OCI-LY7 (cell line): ENCODE data around the gene INF2. TPM values are rescaled to one million over a fixed set of nuclear protein-coding genes. Genes with fewer than 3 reads are reported as not detected.

Experiments
- BruUV-seq: library from RNA; stranded (reverse); fragments of 400-500 nt; replicated peaks from 2 replicates; lab custom pipeline; 2021; lab: Mats Ljungman, UMichigan
- CTCF ChIA-PET: fragments of 300-600 bp; sonication (Branson Sonifier 250); formaldehyde crosslinking; loops from one replicate; lab custom pipeline; 2022; ENCODE audit warnings: antibody characterized with exemption; ENCODE audit not compliant: unreplicated experiment; lab: Charles Lee
- POLR2A ChIA-PET: fragments of 300-600 bp; sonication (Branson Sonifier 250); formaldehyde crosslinking; loops from one replicate; lab custom pipeline; 2022; ENCODE audit warnings: antibody characterized with exemption; lab: Charles Lee
- DNase-seq: peaks from one replicate; pipeline ENCODE4 v3.0.0-alpha.2; 2015; ENCODE audit warnings: low spot score
- H2AFZ ChIP-seq: fragments of 200-600 bp; sonication (generic), shearing (Covaris generic); 2 replicates; pipeline ENCODE4 v1.6.1; 2014; ENCODE audit warnings: mild to moderate bottlenecking, antibody characterized with exemption, low read length, moderate library complexity
- H3K27ac ChIP-seq: fragments of 200-600 bp; sonication (generic); 2 replicates; pipeline ENCODE4 v1.5.1; 2014; ENCODE audit warnings: mixed run types, low read depth, mild to moderate bottlenecking, moderate library complexity, low read length, inconsistent platforms; ENCODE audit not compliant: poor library complexity, severe bottlenecking
- H3K36me3 ChIP-seq: fragments of 200-600 bp; sonication (generic); 2 replicates; pipeline ENCODE4 v1.6.1; 2014; ENCODE audit warnings: mild to moderate bottlenecking, antibody characterized with exemption, low read length, moderate library complexity, mixed read lengths; ENCODE audit not compliant: insufficient read depth
- H3K4me1 ChIP-seq: fragments of 200-600 bp; sonication (generic); 2 replicates; pipeline ENCODE4 v1.5.1; 2014; ENCODE audit warnings: mild to moderate bottlenecking, low read length; ENCODE audit not compliant: insufficient read depth, poor library complexity, severe bottlenecking
- H3K4me2 ChIP-seq: fragments of 200-600 bp; sonication (generic); 2 replicates; pipeline ENCODE4 v1.6.1; 2014; ENCODE audit warnings: mild to moderate bottlenecking, low read length
- H3K4me3 ChIP-seq: fragments of 200-600 bp; sonication (generic); 2 replicates; pipeline ENCODE4 v1.5.1; 2014; ENCODE audit warnings: mild to moderate bottlenecking, low read depth, low read length; ENCODE audit not compliant: poor library complexity, severe bottlenecking
- H3K79me2 ChIP-seq: fragments of 200-600 bp; sonication (generic); 2 replicates; pipeline ENCODE4 v1.6.1; 2016; ENCODE audit warnings: low read depth, mild to moderate bottlenecking, low read length, moderate library complexity, mixed read lengths; ENCODE audit not compliant: insufficient read depth
- H3K9me2 ChIP-seq: fragments of 200-600 bp; sonication (generic); 2 replicates; pipeline ENCODE4 v1.6.1; 2016; ENCODE audit warnings: mild to moderate bottlenecking, low read length, mixed read lengths; ENCODE audit not compliant: insufficient read depth
- H3K9me3 ChIP-seq: fragments of 200-600 bp; sonication (generic); 2 replicates; pipeline ENCODE4 v1.6.1; 2014; ENCODE audit warnings: mild to moderate bottlenecking, mixed run types, low read length, mixed read lengths
- H4K20me1 ChIP-seq: fragments of 200-600 bp; sonication (generic); 2 replicates; pipeline ENCODE4 v1.6.1; 2014; ENCODE audit warnings: mild to moderate bottlenecking, antibody characterized with exemption, low read length, moderate library complexity, mixed read lengths; ENCODE audit not compliant: insufficient read depth
- CTCF ChIP-seq: fragments of 200-600 bp; sonication (generic); conservative IDR thresholded peaks from 2 replicates; pipeline ENCODE4 v1.5.1; 2014; ENCODE audit warnings: mild to moderate bottlenecking, antibody characterized with exemption, low read length, moderate library complexity, mixed read lengths
- EZH2phosphoT487 ChIP-seq: fragments of 200-600 bp; sonication (generic); IDR thresholded peaks from 2 replicates; pipeline ENCODE4 v1.6.1; 2018; ENCODE audit warnings: low read depth, borderline replicate concordance, mild to moderate bottlenecking, mixed run types, antibody characterized with exemption, low read length, moderate library complexity, mixed read lengths
- intact Hi-C: fragments of 100-400 bp; cut with micrococcal nuclease; formaldehyde crosslinking; loops from one replicate; pipeline ENCODE4 v1.10.0; 2022; ENCODE audit not compliant: unreplicated experiment
- total RNA-seq, 2 experiments: library from RNA; depleted of rRNA in 1 of 2; stranded (reverse); fragments of >200 nt in 1 of 2; shearing (Covaris generic) in 1 of 2; gene quantifications; 2 replicates each; pipeline ENCODE4 v1.2.3, GENCODE V29; 2014 to 2022

The INF2 gene
- total RNA-seq, 2 experiments from 2014 or later, result 39.4 to 51.6 TPM

GRCh38 chr14:104769324-104770071 lies 80.1 kb downstream of the INF2 start:
- H2AFZ ChIP-seq, result no peak overlapping the region
- intact Hi-C loops, result loop anchor here (2.0 kb wide), 1 partner anchor 101 kb away; no protein-coding TSS in a partner anchor
- no peak for TF ChIP-seq CTCF
- TF ChIP-seq EZH2phosphoT487, result no peak
- no peak overlapping the region for H3K27ac ChIP-seq
- no peaks in the 10 kb centered on the region for H3K9me3 ChIP-seq
- no peak for DNase-seq
- H3K9me2 ChIP-seq, result no peaks in the 10 kb centered on the region
- ChIA-PET POLR2A (interaction anchor here (1.5 kb wide), 1 partner anchor 17 kb away, joined by 3 read pairs; the partner anchor contains the start of gene SIVA1), CTCF (interaction anchor here (0.6 kb wide), 1 partner anchor 140 kb away, joined by 3 read pairs; no protein-coding TSS in a partner anchor)
- H3K79me2 ChIP-seq, result no peaks in the 10 kb centered on the region
- H3K36me3 ChIP-seq, result peaks cover 56% of the 10 kb centered on the region
- no peak overlapping the region for H3K4me3 ChIP-seq
- TSS peak; percentile 90 for BruUV-seq
- no peaks in the 10 kb centered on the region for H4K20me1 ChIP-seq
- H3K4me1 ChIP-seq, result peaks cover 4% of the 10 kb centered on the region
- H3K4me2 ChIP-seq, result no peak overlapping the region

- Histone ChIP-seq H3K9me2 (no peaks in the 10 kb centered on the region), H3K4me3 (no peak overlapping the region), H4K20me1 (no peaks in the 10 kb centered on the region), H3K36me3 (peaks cover 61% of the 10 kb centered on the region), H3K9me3 (no peaks in the 10 kb centered on the region), H3K79me2 (no peaks in the 10 kb centered on the region), H3K4me2 (no peak overlapping the region), H3K4me1 (peaks cover 4% of the 10 kb centered on the region), H2AFZ (no peak overlapping the region), H3K27ac (no peak overlapping the region)
- BruUV-seq, result no TSS peak
- intact Hi-C loops, result no loop called here
- ChIA-PET POLR2A (no interaction called here), CTCF (no interaction called here)
- DNase-seq, result no peak
- TF ChIP-seq CTCF (no peak), EZH2phosphoT487 (no peak)
Measured at GRCh38 chr14:104770072-104770579, 80.7 kb downstream of the INF2 start.

- CTCF ChIA-PET, result interaction anchor here (1.5 kb wide), 1 partner anchor 55 kb away, joined by 4 read pairs; no protein-coding TSS in a partner anchor
- Histone ChIP-seq H4K20me1 (no peaks in the 10 kb centered on the region), H3K9me2 (no peaks in the 10 kb centered on the region), H3K9me3 (no peaks in the 10 kb centered on the region), H3K4me2 (no peak overlapping the region), H3K4me1 (peaks cover 4% of the 10 kb centered on the region), H3K36me3 (peaks cover 55% of the 10 kb centered on the region), H3K27ac (no peak overlapping the region), H3K79me2 (no peaks in the 10 kb centered on the region), H3K4me3 (no peak overlapping the region), H2AFZ (no peak overlapping the region)
- TF ChIP-seq CTCF (peak; percentile 72), EZH2phosphoT487 (no peak)
- no TSS peak for BruUV-seq
- intact Hi-C loops, result no loop called here
- POLR2A ChIA-PET, result no interaction called here
- DNase-seq, result no peak
Measured at GRCh38 chr14:104770851-104771272, 81.4 kb downstream of the INF2 start.
